Mesodermal cell (in vitro differentiated cells): ENCODE results near the gene R3HDM4.
"Not testable (repeated sequence)": the region's sequence is repeated elsewhere in the genome, so short reads cannot be mapped to it uniquely, and the experiment has no call there.

Experiments used
- H3K27ac ChIP-seq: 2 replicates; pipeline ENCODE4 v1.7.0; 2013; ENCODE audit warnings: mild to moderate bottlenecking, low read depth, low read length, moderate library complexity; ENCODE audit not compliant: severe bottlenecking
- H3K36me3 ChIP-seq: 2 replicates; pipeline ENCODE4 v1.7.1; 2013; ENCODE audit warnings: mild to moderate bottlenecking, low read length, moderate library complexity; ENCODE audit not compliant: control insufficient read depth, insufficient read depth
- H3K4me1 ChIP-seq: one replicate; pipeline ENCODE4 v1.7.1; 2013; ENCODE audit warnings: mild to moderate bottlenecking, low read length; ENCODE audit not compliant: insufficient read depth, control insufficient read depth, poor library complexity, severe bottlenecking
- H3K4me3 ChIP-seq: 2 replicates; pipeline ENCODE4 v1.7.0; 2013; ENCODE audit warnings: low read length, control low read depth, mild to moderate bottlenecking; ENCODE audit not compliant: insufficient read depth, poor library complexity, severe bottlenecking; ENCODE audit errors: extremely low read depth
- H3K9me3 ChIP-seq: 2 replicates; pipeline ENCODE4 v1.7.1; 2013; ENCODE audit warnings: mild to moderate bottlenecking, low read length, moderate library complexity; ENCODE audit not compliant: control insufficient read depth
- WGBS, 2 experiments: methylation state at CpG; one replicate each; pipeline ENCODE4 v1.1.5; 2013; ENCODE audit warnings: missing lambda C conversion rate in 2 of 2; ENCODE audit not compliant: insufficient coverage in 2 of 2; 5-methylcytosine and 5-hydroxymethylcytosine counted together

Gene R3HDM4

DNA sequence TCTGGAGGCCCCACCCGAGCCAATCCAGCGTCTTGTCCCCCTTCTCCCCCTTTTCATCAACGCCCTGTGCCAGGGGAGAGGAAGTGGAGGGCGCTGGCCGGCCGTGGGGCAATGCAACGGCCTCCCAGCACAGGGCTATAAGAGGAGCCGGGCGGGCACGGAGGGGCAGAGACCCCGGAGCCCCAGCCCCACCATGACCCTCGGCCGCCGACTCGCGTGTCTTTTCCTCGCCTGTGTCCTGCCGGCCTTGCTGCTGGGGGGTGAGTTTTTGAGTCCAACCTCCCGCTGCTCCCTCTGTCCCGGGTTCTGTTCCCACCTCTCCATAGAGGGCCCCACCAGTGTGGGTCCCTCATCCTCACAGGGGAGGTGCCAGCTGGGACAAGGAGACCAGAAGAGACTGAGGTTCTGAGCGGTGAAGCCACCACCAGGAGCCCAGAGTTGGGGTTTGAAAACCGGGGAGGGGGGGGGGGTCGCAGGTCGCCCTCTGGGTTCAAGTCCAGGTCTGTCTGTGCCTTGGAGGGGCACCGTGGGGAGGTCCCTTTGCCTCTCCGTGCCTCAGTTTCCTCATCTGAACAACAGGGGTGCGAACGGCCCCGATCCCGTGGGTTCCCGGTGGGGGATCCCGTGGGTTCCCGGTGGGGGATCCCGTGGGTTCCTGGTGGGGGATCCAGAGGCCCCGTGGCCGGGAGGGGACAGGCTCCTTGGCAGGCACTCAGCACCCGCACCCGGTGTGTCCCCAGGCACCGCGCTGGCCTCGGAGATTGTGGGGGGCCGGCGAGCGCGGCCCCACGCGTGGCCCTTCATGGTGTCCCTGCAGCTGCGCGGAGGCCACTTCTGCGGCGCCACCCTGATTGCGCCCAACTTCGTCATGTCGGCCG, 60.6 kb downstream of the R3HDM4 start, which contains the start of gene ELANE:
Gene ELANE (plus strand): TSS at position 168 of the 878 bp plus-strand sequence. CDS start 26 bp downstream, at position 194.
- Histone ChIP-seq H3K4me1 (no peaks in the 10 kb centered on the region), H3K27ac (no peak within 1 kb of the TSS), H3K36me3 (no peaks in the 10 kb centered on the region), H3K9me3 (no peaks in the 10 kb centered on the region), H3K4me3 (no peak within 1 kb of the TSS)
- 84 to 91% methylated on average over 35 to 45 of the region's 55 CpGs for WGBS, 2 experiments

DNA sequence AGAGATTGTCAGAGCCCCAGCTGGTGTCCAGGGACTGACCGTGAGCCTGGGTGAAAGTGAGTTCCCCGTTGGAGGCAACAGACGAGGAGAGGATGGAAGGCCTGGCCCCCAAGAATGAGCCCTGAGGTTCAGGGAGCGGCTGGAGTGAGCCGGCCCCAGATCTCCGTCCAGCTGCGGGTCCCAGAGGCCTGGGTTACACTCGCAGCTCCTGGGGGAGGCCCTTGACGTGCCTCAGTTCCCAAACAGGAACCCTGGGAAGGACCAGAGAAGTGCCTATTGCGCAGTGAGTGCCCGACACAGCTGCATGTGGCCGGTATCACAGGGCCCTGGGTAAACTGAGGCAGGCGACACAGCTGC, 62.1 kb downstream of the R3HDM4 start:
- 75 to 85% methylated on average over 11 to 12 of the region's 13 CpGs for WGBS, 2 experiments
- Histone ChIP-seq H3K4me1 (no peaks in the 10 kb centered on the region), H3K36me3 (no peaks in the 10 kb centered on the region), H3K4me3 (no peak overlapping the region), H3K27ac (no peak overlapping the region), H3K9me3 (no peaks in the 10 kb centered on the region)

DNA sequence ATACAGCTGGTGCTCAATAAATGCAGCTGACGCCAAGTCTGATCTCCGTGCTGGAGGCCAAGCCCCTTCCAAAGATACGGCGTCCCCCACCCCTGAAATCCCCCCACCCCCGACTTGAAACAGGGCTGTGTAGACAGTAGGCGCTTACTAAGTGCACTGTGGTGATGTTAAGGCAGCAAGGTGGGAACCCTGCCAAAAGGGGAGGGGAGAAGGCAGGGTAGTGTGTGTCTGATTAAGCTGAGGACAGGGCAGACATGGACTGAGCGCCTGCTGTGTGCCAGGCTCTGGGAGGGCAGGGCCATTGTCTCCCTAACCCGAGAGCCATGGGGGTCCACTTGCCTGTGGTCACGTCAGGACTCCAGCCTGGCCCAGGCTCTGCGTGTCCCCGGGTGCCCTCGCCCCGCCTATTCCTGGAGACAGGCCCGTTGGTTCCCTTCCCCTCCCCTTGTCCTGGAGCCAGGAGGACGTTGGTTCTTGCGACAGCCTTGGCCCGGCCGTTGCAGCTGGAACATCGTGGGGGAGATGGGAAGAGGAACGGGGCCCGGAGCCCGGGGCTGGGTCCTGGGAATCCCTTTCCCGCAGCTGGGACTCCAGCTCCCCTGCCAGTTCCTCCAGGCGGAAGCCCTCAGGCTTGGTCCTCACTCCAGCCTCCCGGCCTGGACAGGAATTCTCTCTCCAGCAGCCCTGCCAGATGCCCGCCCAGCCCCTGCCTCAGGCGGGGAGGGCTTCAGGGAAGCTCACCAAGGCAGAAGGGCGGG, 62.6 kb downstream of the R3HDM4 start:
- H3K27ac ChIP-seq: no peak overlapping the region

DNA sequence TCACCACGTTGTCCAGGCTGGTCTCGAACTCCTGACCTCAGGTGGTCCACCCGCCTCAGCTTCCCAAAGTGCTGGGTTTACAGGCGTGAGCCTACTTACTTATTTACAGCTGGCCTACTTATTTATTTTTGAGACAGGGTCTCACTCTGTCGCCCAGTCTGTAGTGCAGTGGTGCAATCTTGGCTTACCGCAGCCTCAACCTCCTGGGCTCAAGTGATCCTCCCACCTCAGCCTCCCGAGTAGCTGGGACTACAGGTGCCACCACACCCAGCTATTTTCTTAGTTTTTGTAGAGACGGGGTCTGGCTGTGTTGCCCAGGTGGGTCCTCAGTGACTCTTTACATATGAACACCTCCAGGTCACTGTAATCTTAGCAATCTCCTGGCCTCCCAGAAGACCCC, 63.8 kb downstream of the R3HDM4 start:
- H3K4me1 ChIP-seq, H3K4me3 ChIP-seq, H3K36me3 ChIP-seq, H3K27ac ChIP-seq, H3K9me3 ChIP-seq: not testable (repeated sequence)
- 81 to 83% methylated on average over 7 of the region's 8 CpGs for WGBS, 2 experiments

More for the DNA sequence above, 62.6 kb downstream of the R3HDM4 start:
- Histone ChIP-seq H3K36me3 (no peaks in the 10 kb centered on the region), H3K9me3 (no peaks in the 10 kb centered on the region), H3K4me1 (no peaks in the 10 kb centered on the region), H3K4me3 (no peak overlapping the region)
- 40 to 44% methylated on average over 12 to 22 of the region's 28 CpGs for WGBS, 2 experiments

DNA sequence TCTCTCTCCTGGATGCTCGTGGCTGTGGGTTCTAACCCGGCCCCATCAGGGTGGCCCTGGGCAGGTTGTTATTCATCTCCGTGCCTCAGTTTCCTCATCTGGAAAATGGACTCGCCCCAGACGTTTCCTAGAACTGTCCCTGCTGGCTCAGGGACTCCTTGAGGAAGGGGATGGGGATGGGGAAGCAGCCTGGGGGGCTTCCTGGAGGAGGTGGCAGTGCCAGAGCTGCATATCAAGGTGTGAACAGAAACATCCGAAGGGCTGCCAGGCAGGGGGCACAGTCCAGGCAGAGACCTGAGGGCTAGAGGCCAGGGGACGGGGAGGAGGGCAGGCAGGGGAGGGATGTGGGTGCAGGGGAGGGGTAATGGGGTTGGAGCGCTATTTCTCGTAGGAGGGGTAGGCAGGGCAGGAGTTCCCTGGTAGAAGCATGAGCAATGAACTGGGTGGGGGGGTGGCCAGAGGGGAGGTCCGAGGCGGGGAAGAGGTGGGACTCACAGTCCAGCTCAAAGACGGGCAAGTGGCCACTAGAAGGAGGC, 64.6 kb downstream of the R3HDM4 start:
- H3K9me3 ChIP-seq: no peaks in the 10 kb centered on the region
- no peaks in the 10 kb centered on the region for H3K36me3 ChIP-seq
- peaks cover under 1% of the 10 kb centered on the region for H3K4me1 ChIP-seq
- no peak overlapping the region for H3K27ac ChIP-seq
- no peak overlapping the region for H3K4me3 ChIP-seq
- WGBS, 2 experiments: 62 to 78% methylated on average over 9 to 12 of the region's 12 CpGs
